Brain microvascular endothelial cell (primary cell): ENCODE data around the gene RORC.
"Not testable (repeated sequence)": the region's sequence is repeated elsewhere in the genome, so short reads cannot be mapped to it uniquely, and the experiment has no call there.

Source experiments
- DNase-seq: peaks from one replicate; pipeline ENCODE4 v3.0.0-alpha.2; 2020
- H3K27ac ChIP-seq: fragments of 250-450 bp; sonication (Bioruptor Pico); 2 replicates; pipeline ENCODE4 v1.5.1; 2020; ENCODE audit warnings: mild to moderate bottlenecking, moderate library complexity
- H3K27me3 ChIP-seq: fragments of 250-450 bp; sonication (Bioruptor Pico); replicated peaks from 2 replicates; pipeline ENCODE4 v1.5.1; 2020; ENCODE audit warnings: mild to moderate bottlenecking
- H3K36me3 ChIP-seq: fragments of 250-450 bp; sonication (Bioruptor Pico); replicated peaks from 2 replicates; pipeline ENCODE4 v1.5.1; 2020; ENCODE audit warnings: mild to moderate bottlenecking
- H3K4me3 ChIP-seq: 2 replicates; pipeline ENCODE4 v1.5.1; 2011; ENCODE audit warnings: low read depth, mild to moderate bottlenecking, control low read depth, low read length, moderate library complexity
- CTCF ChIP-seq: IDR thresholded peaks from 2 replicates; pipeline ENCODE4 v1.5.1; 2011; ENCODE audit warnings: low read depth, mild to moderate bottlenecking, moderate library complexity, low read length, control low read depth, inconsistent platforms; ENCODE audit errors: missing control alignments
- in situ Hi-C: cut with HindIII; loops from 2 replicates; pipeline ENCODE4 v1.10.0; 2017; ENCODE audit warnings: low sequenced_read_pairs, low pct_ligation_motif_present

The RORC gene

GRCh38 chr1:151831605-151832004 lies at the start of gene RORC:
Gene RORC (minus strand): TSS chr1:151831802. CDS start chr1:151831764, 38 bp downstream.
- no peaks in the 10 kb centered on the region for H3K36me3 ChIP-seq
- no peak within 1 kb of the TSS for H3K4me3 ChIP-seq
- TF ChIP-seq CTCF = no peak
- H3K27me3 ChIP-seq = no peaks in the 10 kb centered on the region
- DNase-seq = no peak
- no peak within 1 kb of the TSS for H3K27ac ChIP-seq
- in situ Hi-C loops = no loop called here

GRCh38 chr1:151875419-151876097 lies 44.0 kb upstream of the RORC start:
- TF ChIP-seq CTCF = no peak
- H3K36me3 ChIP-seq = no peaks in the 10 kb centered on the region
- in situ Hi-C loops = no loop called here

DNA sequence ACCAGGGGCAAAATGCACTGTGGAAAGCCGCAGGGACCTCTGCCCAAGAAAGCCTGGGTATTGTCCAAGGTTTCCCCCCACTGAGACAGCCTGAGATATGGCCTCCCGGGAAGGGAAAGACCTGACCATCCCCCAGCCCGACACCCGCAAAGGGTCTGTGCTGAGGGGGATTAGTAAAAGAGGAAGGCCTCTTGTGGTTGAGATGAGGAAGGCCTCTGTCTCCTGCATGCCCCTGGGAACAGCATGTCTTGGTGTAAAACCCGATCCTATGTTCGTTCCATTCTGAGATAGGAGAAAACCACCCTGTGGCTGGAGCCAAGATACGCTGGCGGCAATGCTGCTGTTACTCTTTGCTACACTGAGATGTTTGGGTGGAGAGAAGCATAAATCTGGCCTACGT lies 41.2 kb upstream of the RORC start:
- H3K36me3 ChIP-seq, in situ Hi-C loops, H3K27ac ChIP-seq, DNase-seq, H3K27me3 ChIP-seq, H3K4me3 ChIP-seq: not testable (repeated sequence)

More at GRCh38 chr1:151875419-151876097, 44.0 kb upstream of the RORC start:
- Histone ChIP-seq H3K27ac (no peak overlapping the region), H3K27me3 (no peaks in the 10 kb centered on the region), H3K4me3 (no peak overlapping the region)
- DNase-seq = no peak

GRCh38 chr1:151871284-151872030 lies 39.9 kb upstream of the RORC start:
- Histone ChIP-seq H3K36me3 (no peaks in the 10 kb centered on the region), H3K4me3 (no peak overlapping the region), H3K27ac (no peak overlapping the region), H3K27me3 (no peaks in the 10 kb centered on the region)
- DNase-seq = no peak
- no peak for TF ChIP-seq CTCF
- in situ Hi-C loops = no loop called here

- no peak overlapping the region for H3K4me3 ChIP-seq
- TF ChIP-seq CTCF = no peak
- H3K36me3 ChIP-seq = no peaks in the 10 kb centered on the region
- no peak overlapping the region for H3K27ac ChIP-seq
- in situ Hi-C loops = no loop called here
- no peaks in the 10 kb centered on the region for H3K27me3 ChIP-seq
- DNase-seq = no peak
These were observed 36.9 kb upstream of the RORC start for GRCh38 chr1:151868486-151868885.

DNA sequence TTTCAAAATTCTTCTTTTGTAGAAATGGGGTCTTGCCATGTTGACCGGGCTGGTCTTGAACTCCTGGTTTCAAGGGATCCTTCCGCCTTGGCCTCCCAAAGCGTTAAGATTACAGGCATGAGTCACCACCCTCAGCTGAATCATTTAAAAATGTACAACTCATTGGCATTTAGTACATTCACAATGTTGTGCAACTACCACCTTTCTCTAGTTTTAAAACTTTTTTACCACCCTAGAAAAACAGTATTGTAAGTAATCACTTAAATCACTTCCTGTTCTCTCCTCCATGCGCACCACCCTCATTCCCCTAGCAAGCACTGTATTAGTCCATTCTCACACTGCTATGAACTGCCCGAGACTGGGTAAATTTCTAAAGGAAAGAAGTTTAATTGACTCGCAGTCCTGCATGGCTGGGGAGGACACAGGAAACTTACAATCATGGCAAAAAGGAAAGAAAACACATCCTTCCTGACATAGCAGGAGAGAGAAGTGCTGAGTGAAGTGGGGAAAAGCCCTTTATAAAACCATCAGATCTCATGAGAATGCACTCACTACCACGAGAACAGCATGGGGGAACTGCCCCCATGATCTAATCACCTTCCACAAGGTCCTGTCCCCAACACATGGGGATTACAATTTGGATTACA lies 36.3 kb upstream of the RORC start:
- no peaks in the 10 kb centered on the region for H3K27me3 ChIP-seq
- peak overlapping the region; percentile 26 for H3K27ac ChIP-seq
- peak; percentile 73 for DNase-seq
- H3K36me3 ChIP-seq = no peaks in the 10 kb centered on the region
- H3K4me3 ChIP-seq = no peak overlapping the region
- in situ Hi-C loops = no loop called here
- no peak for TF ChIP-seq CTCF
